C1 segment of cervical spinal cord (tissue), 14 donors: ENCODE data around the gene IGFBP4.

ENCODE experiments used
- DNase-seq, 14 donors: peaks; one replicate each; lab custom pipeline; 2025; lab: John Stamatoyannopoulos, UW

IGFBP4 gene

DNA sequence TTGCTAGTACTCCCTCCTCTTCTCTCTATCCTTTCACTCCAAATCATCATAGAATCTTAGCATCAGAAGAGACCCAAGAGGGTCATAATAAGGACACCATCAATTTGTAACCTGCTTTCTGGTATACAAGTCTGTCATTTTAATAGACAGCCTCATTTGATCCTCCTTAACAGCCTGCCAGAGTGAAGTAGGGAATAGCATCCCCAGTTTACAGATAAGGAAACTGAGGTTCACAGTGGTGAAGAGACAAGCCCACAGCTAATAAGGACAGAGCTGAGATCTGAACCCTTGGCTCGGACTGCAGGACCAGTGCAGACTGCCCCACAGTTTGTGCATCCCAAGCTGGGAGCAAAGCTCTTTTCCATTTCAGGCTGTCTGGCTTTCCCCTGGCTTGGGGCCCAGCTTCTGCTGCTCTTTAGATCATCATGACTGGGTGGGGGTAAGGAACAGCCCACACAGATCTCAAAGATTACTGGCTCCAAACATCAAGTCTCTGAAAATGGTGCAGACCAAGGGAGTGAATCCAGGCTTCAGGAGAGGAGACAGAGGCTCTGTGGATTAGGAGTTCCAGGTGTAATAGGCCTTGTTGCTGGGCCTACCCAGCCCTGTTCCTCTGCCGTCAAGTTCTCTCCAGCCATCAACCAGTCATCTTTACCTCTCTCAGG, 10.3 kb upstream of the IGFBP4 start:
- peak in 1 of 14 donors; percentile 7 for DNase-seq

DNA sequence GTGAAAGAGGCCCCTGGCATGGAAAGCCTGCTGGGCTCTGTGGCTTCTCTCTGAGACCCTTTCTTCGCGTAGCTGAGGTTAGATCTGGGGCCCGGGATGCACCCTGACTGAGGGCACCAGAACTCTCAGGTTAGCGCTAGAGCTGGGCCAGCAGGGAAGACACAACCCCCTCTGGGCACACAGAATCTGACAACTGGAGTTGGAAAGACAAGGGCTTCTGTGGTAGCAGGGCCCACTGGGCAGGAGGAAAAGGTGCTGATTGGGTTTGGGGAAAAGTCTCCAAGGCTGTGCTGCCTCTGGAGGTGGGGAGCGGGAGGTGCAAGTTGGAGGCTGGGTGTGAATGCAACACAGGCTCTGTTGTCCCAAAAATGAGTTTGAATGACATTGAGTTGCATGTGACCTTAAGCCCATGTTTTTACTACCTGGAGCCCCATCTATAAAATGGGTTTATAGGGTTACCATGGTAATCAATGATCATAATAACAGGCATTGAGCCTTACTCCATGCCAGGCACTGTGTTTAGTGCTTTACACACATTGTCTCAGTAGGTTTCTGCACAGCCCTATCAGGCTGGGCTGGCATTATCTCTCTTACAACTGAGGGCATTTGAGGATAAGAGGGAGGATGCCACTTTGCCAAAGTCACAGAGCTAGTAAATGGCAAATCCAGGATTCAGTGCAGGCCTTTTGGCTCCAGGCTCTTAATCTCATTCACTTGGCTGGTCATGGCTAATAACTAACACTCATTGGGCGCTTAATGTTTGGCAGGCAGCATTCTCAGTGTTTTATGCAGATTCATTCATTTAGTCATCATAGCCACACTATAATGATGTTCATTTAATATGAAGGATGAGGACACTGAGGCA, 9.5 kb upstream of the IGFBP4 start:
- DNase-seq, result peak in 1 of 14 donors; percentile 34

DNA sequence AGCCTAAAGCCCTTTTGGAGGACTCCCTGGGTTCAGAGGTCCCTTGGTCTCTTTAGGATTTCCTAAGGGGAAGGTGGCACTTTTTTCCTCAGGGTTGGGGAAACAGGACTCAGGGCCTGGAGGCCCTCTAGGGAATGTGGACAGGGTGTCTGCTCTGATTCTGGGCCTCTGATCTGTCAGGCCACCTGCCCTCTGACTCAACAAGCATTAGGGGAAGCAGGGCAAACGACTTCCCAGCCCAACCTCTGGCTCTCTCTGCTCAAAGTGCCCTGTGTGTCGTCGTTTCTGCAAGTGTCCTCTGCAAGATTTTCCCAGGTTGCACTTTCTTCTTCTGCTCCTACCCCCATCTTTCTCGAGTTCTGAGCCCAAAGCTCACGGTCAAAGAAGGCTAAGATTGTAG, 6.6 kb upstream of the IGFBP4 start:
- no peak for DNase-seq

DNA sequence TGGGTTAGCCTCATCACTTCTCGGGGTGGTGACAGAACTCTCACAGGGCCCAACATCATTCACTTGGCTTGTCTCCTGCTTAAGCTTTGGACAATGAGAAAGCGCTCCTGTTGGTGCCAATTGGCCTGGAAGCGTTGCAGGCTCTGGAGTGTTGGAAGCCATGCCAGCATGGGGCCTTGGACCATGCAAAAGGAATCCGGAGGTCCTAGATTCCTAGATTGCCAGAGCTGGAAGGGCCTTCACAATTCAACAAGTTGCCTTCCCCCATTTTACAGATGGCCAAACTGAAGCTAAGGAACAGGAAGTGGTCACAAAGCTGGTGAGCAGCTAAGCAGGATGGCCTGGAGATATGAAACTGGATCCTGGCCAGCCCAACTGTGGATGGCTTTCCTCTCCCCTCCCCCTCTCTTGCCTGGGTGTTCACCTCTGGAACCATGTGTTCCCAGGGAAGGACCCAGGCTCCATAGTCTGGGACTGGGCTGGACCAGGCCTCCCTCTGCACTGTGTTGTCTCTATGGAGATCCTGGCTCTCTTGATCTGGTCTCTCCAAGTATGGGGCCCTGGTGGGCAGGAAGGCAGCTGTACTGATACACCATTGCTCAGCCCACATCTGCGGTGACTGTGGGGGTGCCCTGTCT, 6.0 kb upstream of the IGFBP4 start:
- peak in 1 of 14 donors; percentile 5 for DNase-seq

DNA sequence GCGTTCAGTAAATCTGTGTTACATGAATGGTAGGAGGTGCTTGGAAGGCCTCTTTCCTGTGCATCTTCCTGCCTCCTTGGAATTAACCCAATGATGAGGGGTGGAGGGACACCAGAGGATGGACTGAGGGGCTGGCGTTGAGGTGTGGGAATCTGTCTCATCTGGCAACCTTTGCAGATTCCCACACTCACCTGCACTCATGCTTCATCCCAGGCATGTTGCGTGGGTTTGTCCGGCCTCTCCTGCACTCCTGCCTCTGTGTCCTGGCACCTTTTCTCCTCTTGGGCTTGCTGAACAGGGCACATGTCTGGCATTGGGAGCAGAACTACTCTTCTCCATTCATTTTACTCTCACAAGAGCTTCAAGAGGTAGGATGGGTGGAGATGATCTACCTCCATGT, 3.1 kb upstream of the IGFBP4 start:
- DNase-seq, result no peak

DNA sequence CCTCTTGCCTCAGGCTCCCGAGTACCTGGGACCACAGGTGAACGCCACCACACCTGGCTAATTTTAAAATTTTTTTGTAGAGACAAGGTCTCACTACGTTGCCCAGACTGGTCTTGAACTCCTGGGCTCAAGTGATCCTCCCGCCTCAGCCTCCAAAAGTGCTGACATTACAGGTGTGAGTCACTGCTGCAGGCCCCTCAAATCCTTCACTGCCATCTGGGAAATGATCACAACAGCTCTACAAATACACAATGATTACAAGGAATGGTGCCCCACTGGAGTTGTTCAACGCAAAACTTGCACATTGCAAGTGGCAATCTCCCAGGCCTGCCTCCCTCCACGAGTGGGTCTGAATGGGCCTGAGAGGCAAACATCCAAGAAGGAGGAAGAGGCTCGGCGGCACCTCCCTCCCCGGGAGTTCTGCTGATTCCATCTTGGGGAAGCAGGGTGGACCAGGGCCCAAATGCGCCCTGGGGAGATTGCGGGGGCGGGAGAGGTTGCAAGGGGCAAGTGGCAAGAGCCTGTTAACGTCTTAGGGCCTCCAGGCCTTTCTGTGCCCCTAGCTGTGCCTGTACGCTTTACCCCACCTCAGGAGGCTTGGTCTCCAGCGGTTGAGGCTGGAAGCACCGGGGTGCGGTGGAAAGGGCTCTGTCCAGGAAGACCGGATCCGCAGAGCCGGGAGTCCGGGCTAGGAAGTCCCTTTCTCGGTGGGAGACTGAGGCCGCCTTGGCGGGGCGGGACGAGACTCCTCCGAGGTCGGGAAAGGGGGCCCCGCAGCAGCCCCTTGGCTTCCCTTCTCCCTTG, 656 bp upstream of the IGFBP4 start:
- peak in 1 of 14 donors; percentile 6 for DNase-seq

DNA sequence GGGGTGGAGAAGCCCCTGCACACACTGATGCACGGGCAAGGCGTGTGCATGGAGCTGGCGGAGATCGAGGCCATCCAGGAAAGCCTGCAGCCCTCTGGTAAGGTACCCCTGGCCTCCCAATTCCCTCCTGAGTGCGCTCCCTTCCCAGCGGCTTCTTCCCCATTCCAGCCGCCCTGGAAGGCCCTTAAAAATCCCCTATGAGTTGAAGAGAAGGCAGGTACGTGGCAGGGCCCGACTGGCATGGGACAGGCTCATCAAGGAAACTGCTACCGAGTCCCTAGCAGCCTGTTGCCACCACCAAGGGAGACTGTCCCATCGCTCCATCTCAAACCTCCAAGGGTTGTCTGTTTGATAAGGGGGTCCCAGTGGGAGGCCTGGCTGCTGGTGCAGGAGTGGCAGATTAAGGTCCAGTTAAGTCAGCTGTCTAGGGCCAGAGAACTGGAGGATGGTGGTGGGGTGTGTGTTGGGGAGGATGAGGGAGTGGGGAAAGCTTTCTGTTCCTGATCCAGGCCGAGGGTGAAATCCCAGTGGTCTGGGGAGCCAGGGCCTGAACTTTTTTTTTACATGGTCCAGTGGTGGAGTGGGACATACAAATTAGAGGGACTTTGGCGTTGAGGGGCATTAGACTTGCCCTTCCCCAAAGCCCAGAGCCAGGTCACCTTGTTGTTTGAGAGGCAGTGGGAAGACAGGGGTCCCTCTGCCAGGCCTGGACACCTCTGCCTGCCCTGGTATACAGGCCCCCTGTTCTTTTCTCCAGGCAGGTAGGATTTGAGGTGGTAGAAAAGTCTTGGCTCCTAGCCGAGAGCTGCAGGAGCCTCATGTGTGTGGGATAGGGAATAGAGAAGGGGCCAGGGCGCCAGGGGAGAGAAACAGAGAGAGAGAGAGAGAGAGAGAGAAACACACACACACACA, 994 bp downstream of the IGFBP4 start:
- no peak for DNase-seq

DNA sequence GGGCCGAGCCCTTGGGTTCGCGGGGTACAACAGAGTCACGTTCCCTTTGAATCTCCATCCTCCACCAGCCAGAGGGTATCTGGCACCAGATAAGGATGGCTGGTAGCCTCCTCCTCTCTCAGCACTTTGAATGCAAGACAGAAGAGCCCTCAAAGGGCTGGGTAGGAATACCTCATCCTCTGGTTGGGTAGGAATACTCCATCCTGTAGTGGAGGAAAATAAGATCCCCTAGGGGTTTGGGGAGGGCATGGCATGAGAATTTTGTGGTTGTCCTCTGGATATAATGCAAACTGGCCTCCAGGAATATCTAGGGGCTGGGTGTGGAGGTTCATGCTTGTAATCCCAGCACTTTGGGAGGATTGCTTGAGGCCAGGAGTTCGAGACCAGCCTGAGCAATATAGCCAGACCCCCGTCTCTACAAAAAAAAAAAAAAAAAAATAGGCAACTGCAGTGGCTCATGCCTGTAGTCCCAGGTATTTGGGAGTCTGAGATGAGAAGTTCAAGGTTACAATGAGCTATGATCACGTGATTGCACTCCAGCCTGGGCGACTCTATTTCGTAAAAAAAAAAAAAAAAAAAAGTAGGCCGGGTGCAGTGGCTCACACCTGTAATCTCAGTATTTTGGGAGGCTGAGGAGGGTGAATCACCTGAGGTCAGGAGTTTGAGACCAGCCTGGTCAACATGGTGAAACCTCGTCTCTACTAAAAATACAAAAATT, 2.7 kb downstream of the IGFBP4 start:
- no peak for DNase-seq

DNA sequence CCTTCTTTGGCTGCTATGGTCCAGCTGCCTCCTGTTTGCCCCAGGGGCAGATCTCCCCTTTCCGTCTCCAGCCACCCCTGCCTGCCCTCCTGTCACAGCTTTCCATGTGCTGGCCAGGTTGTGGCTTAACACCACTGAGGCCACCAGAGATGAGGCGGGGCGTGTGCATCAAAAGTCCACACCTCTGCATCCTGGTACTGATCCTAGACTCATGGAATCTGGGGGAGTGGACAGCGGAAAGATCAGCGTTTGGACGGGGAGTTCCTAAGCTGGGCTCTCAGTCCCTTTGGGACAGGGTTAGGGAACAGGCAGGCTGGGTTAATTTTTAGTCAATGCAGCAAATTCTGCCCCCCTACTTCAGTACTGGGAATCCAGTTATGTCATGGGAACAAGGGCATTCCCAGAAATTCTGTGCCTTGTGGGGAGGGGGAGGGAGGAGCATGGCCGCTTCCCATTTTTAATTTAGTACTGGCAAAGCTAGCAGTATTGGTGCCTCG, 3.9 kb downstream of the IGFBP4 start:
- no peak for DNase-seq

DNA sequence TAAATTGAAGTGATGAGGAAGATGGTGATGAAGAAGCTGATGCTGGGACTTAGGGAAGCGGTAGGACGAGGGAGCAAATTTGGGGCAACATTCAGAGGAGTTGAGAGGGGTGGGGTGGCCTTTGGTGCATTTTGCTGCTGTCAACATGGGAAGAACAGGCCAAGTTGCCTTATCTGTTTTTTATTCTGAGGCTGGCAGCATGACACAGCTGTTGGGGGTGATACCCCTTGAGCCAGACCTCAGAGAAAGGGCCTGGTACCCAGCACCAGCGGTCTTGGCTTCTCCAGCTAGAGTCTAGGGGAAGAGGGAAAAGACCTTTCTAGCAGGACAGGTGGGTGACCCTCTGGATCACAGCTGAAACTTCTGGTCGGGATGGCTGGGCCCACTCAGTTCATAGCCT, 4.6 kb downstream of the IGFBP4 start:
- no peak for DNase-seq

DNA sequence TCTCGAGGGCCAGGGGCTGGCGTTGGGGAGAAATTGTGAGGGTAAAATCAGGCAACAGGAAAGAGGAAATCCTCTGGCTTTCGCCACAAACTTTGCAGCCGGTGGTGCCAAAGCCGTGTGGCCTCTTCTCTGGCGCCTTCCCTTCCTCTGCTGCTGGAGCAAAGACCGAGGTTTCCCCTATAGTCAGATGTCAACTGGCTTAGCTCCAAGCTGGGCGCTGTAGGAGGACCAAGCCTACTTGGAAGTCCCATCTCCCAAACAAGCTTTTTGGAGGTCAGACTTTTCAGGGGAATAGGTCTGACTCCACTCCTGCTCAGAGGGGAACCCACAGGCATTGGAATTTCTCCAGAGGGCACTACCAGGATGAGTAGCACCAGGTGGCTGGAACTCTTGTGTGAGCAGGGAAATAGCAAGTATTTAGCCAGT, 5.0 kb downstream of the IGFBP4 start:
- DNase-seq, result no peak

DNA sequence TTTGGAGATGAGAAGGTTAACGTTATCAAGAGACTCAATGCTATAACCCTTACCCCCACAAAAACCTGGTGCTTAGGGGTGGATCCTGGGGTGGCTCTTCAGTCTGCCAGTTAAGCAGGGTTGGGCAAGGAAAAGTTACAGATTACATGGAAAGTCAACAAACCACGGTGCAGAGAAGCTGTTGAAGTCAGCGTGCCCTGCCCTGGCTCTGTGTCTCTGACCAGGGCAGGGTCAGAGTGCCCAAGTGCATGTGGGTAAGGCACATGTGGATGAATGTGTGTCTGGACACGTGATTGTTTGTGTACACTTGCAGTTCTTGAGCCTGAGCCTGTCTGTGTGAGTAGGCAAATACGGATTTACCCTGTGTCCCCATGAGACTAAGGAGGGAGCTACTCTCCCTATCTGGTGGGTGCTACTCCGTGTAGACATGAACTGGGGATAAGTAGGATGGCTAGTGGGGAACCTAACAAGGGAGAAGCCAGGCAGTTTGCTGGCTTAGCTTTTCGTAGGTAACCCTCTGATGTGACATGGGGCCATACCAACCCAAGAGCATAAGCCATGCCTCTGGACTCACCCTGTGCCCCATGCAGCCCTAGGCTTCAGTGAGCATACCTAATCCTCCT, 5.5 kb downstream of the IGFBP4 start:
- no peak for DNase-seq

DNA sequence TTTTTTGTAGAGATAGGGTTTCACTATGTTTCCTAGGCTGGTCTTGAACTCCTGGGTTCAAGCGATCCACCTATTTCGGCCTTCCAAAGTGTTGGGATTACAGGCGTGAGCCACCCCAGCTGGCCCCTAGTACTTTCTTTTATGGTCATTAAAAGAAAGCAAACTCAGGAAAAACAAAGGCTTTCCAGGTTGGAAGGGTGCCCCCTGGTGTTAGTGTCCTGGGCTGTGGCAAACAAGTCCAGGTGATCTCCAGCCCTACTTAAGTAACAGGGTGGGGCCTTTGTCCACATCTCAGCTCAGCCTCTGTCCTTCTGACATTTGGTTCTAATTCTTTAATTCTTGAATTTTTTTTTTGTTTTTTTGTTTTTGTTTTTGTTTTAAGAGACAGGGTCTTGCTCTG, 6.9 kb downstream of the IGFBP4 start:
- no peak for DNase-seq

DNA sequence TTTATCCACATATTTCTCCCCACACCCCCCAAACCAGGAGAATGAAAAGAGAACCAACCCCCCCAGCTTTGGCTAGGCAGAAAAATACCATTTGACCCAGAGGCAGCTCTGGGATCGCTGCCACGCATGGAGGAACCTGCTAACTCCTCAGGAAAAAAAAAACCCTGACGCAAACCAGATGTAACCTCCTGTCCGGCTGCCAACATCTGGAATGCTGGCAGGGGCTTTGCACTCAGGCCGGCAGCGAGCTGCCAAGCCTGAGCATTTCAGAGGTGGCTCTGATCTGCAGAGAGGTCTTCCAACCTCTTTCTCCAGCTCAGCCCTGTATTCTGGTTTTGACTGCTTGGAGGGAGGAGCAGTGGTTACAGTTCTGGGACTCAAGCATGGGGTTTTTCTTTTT, 8.2 kb downstream of the IGFBP4 start:
- DNase-seq, result peak in 2 of 14 donors; percentile 5 to 15

DNA sequence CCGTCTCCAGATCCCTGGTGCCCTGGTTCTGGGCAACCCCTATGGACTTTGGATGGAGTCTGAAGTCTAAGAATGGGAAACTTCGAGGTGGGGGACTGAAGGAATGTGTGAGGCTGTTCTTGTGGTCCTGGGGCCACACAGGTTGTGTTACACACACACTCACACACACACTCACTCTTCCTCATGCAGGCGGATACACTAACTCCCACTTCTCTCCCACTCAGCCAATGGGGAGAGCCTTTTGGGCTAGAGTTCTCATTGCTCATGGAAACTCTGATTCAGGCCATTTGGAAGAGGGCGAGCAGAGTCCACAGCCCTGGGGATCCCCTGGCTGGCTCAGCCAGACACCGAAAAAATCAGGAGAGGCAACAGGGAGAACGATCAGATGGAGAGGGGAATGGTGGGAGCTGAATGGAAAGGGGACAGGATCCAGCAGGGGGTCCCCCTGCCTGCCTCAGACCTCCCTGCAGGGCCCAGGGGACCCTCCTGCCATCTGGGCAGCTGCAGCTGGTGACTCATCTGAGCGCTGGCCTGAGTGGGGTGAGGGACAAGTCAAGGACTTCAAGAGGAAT, 9.1 kb downstream of the IGFBP4 start:
- DNase-seq, result no peak

DNA sequence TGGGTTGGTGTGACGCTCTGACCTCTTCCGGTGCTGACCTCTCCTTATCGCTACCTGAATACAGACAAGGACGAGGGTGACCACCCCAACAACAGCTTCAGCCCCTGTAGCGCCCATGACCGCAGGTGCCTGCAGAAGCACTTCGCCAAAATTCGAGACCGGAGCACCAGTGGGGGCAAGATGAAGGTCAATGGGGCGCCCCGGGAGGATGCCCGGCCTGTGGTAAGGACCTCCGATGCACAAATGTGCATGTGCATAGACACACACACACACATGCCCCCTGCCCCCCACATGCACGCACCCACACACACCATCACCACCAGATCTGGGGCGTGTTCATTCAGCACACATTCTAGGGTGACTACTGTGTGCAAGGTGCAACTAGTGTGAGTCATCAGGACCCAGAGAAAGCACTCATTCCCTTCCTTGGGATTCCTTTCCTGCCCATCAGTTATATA, 9.7 kb downstream of the IGFBP4 start:
- no peak for DNase-seq

DNA sequence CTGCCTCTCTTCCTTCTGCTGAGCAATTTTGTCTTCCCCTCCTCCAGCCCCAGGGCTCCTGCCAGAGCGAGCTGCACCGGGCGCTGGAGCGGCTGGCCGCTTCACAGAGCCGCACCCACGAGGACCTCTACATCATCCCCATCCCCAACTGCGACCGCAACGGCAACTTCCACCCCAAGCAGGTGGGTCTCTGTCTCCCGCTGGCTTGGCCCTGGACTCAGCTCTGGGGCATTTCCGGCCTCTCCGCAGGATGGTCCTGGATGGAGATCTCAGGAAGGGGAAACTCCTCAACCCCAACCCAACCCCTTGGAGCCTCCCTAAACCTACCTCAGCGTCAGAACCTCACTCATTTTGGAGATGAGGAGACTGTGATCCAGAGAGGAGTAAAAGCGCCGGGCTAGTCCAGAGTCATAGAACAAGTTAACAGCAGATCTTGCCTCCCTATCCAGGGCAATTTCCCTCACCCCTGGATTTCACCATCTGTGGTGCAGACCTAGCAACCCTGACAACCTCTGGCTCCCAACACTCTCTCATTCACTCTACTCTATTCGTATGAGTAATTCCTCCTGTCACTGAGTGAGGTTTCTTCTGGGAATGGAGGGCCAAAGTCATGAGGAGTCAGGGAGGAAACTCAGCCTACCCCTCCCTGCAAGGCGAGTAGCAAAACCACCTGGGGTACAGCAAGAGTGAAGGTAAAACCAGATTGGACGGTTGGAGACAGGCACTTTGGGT, 10.8 kb downstream of the IGFBP4 start:
- no peak for DNase-seq

DNA sequence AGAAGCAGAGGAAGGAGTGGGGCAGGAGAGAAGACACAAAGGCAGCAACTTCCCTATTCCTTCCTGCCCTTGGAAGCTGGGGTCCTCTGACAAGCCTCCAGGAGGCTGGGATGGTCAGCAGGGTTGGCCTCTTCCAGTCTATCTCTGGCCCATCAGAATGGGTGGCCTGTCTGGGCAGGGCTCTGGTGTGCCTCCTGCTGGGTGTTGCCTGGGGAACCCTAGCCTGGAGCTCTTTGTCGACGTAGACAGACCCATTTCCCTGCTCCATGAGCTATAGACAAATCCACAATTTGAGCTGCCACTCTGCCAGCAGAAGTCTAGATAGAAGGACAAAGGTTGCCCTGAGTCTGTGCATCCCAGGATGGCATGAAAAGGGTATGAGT, 11.4 kb downstream of the IGFBP4 start:
- DNase-seq, result no peak
